ENCODE results near the gene STK32A. TPM values are rescaled to one million over a fixed set of nuclear protein-coding genes. Genes with fewer than 3 reads are reported as not detected.

The STK32A gene
- total RNA-seq, 1 experiment from 2014 or later: 3.3 TPM

- Mint-ChIP-seq H3K4me3 (ENCODE audit: unreplicated experiment) (no peak overlapping the region), H3K27me3 (ENCODE audit: insufficient read depth, unreplicated experiment) (no peaks in the 10 kb centered on the region), H3K9me3 (ENCODE audit: unreplicated experiment) (no peaks in the 10 kb centered on the region), H3K4me1 (ENCODE audit: insufficient read depth, unreplicated experiment) (peaks cover 11% of the 10 kb centered on the region), H3K36me3 (ENCODE audit: insufficient read depth, unreplicated experiment) (no peaks in the 10 kb centered on the region), H3K27ac (ENCODE audit: low read depth, unreplicated experiment) (no peak overlapping the region)
- DNase-seq (ENCODE audit: unreplicated experiment): peak; percentile 23
- no TSS peak for BruUV-seq (replicated peaks)
- POLR2A ChIA-PET: interaction anchor here (1.2 kb wide), 1 partner anchor 67 kb away, joined by 3 read pairs; no protein-coding TSS in a partner anchor
- intact Hi-C loops (cut with micrococcal nuclease): no loop called here
- no peak for TF ChIP-seq CTCF (IDR thresholded peaks at IDR 0.05; ENCODE audit: unreplicated experiment)
- CTCF ChIA-PET: interaction anchor here (0.7 kb wide), 1 partner anchor 253 kb away, joined by 3 read pairs; no protein-coding TSS in a partner anchor
Observed at GRCh38 chr5:147346006-147346561, 111.3 kb downstream of the STK32A start.

GRCh38 chr5:147348046-147348445 lies 113.2 kb downstream of the STK32A start:
- BruUV-seq (replicated peaks): no TSS peak
- CTCF ChIA-PET: no interaction called here
- DNase-seq (ENCODE audit: unreplicated experiment): peak; percentile 14

GRCh38 chr5:147348451-147348850 lies 113.6 kb downstream of the STK32A start:
- no peak for DNase-seq (ENCODE audit: unreplicated experiment)
- H3K9me3 Mint-ChIP-seq (ENCODE audit: unreplicated experiment): no peaks in the 10 kb centered on the region
- H3K36me3 Mint-ChIP-seq (ENCODE audit: insufficient read depth, unreplicated experiment): no peaks in the 10 kb centered on the region
- intact Hi-C loops (cut with micrococcal nuclease): no loop called here
- no TSS peak for BruUV-seq (replicated peaks)
- no peak for TF ChIP-seq CTCF (IDR thresholded peaks at IDR 0.05; ENCODE audit: unreplicated experiment)
- H3K4me3 Mint-ChIP-seq (ENCODE audit: unreplicated experiment): no peak overlapping the region
- peaks cover 11% of the 10 kb centered on the region for H3K4me1 Mint-ChIP-seq (ENCODE audit: insufficient read depth, unreplicated experiment)
- POLR2A ChIA-PET: no interaction called here
- H3K27me3 Mint-ChIP-seq (ENCODE audit: insufficient read depth, unreplicated experiment): no peaks in the 10 kb centered on the region
- H3K27ac Mint-ChIP-seq (ENCODE audit: low read depth, unreplicated experiment): no peak overlapping the region
- CTCF ChIA-PET: interaction anchor here (1.7 kb wide), 1 partner anchor 22 kb away, joined by 9 read pairs; no protein-coding TSS in a partner anchor

More at GRCh38 chr5:147348046-147348445, 113.2 kb downstream of the STK32A start:
- intact Hi-C loops (cut with micrococcal nuclease): no loop called here
- H3K9me3 Mint-ChIP-seq (ENCODE audit: unreplicated experiment): no peaks in the 10 kb centered on the region
- no peak overlapping the region for H3K27ac Mint-ChIP-seq (ENCODE audit: low read depth, unreplicated experiment)
- TF ChIP-seq CTCF (IDR thresholded peaks at IDR 0.05; ENCODE audit: unreplicated experiment): no peak
- no peaks in the 10 kb centered on the region for H3K36me3 Mint-ChIP-seq (ENCODE audit: insufficient read depth, unreplicated experiment)
- no peak overlapping the region for H3K4me3 Mint-ChIP-seq (ENCODE audit: unreplicated experiment)
- no peaks in the 10 kb centered on the region for H3K27me3 Mint-ChIP-seq (ENCODE audit: insufficient read depth, unreplicated experiment)
- H3K4me1 Mint-ChIP-seq (ENCODE audit: insufficient read depth, unreplicated experiment): peaks cover 11% of the 10 kb centered on the region
- POLR2A ChIA-PET: no interaction called here

- ChIA-PET POLR2A (no interaction called here), CTCF (interaction anchor here (0.5 to 1.7 kb wide), 4 partner anchors 21 to 248 kb away, joined by 3 to 9 read pairs (median 4); no protein-coding TSS in a partner anchor)
- Mint-ChIP-seq H3K4me3 (ENCODE audit: unreplicated experiment) (no peak overlapping the region), H3K27ac (ENCODE audit: low read depth, unreplicated experiment) (no peak overlapping the region), H3K27me3 (ENCODE audit: insufficient read depth, unreplicated experiment) (no peaks in the 10 kb centered on the region), H3K36me3 (ENCODE audit: insufficient read depth, unreplicated experiment) (no peaks in the 10 kb centered on the region), H3K4me1 (ENCODE audit: insufficient read depth, unreplicated experiment) (peaks cover 11% of the 10 kb centered on the region), H3K9me3 (ENCODE audit: unreplicated experiment) (no peaks in the 10 kb centered on the region)
- DNase-seq (ENCODE audit: unreplicated experiment): no peak
- intact Hi-C loops (cut with micrococcal nuclease): no loop called here
- no peak for TF ChIP-seq CTCF (IDR thresholded peaks at IDR 0.05; ENCODE audit: unreplicated experiment)
- no TSS peak for BruUV-seq (replicated peaks)
Observed at GRCh38 chr5:147349241-147349640, 114.4 kb downstream of the STK32A start.

Data from MCF 10A (cell line).